VCaP (cell line): ENCODE results near the gene NOS1AP.

Experiments used
- H3K27ac ChIP-seq: fragments of 450-650 bp; 2 replicates; pipeline ENCODE4 v1.5.1; 2017
- TF ChIP-seq, protein P1 (sequence below): fragments of 450-650 bp; conservative IDR thresholded peaks from 2 replicates; pipeline ENCODE4 v1.5.1; 2017; ENCODE audit warnings: mild to moderate bottlenecking, moderate library complexity

Gene NOS1AP

DNA sequence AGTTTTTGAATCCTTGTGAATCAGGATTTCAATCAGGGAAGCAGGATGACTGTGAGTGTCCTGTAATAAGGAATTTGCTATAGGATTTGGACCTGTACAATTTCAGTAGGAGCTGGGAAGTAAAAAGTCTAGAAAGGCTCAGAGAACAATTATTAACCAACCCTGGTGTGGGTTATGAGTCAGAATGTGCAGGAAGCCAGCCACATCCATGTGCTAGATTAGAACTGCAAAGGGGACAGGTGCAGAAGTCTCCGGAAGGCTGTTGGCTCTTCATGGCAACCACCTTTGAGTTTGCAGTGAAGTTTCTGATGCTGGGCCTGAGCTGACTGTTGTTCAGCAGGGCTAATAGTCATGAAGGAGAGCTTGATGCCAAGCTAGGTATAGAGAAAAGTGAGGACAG lies 236.5 kb downstream of the NOS1AP start:
- TF ChIP-seq, protein P1, sequence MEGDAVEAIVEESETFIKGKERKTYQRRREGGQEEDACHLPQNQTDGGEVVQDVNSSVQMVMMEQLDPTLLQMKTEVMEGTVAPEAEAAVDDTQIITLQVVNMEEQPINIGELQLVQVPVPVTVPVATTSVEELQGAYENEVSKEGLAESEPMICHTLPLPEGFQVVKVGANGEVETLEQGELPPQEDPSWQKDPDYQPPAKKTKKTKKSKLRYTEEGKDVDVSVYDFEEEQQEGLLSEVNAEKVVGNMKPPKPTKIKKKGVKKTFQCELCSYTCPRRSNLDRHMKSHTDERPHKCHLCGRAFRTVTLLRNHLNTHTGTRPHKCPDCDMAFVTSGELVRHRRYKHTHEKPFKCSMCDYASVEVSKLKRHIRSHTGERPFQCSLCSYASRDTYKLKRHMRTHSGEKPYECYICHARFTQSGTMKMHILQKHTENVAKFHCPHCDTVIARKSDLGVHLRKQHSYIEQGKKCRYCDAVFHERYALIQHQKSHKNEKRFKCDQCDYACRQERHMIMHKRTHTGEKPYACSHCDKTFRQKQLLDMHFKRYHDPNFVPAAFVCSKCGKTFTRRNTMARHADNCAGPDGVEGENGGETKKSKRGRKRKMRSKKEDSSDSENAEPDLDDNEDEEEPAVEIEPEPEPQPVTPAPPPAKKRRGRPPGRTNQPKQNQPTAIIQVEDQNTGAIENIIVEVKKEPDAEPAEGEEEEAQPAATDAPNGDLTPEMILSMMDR: no peak
- no peak overlapping the region for H3K27ac ChIP-seq

DNA sequence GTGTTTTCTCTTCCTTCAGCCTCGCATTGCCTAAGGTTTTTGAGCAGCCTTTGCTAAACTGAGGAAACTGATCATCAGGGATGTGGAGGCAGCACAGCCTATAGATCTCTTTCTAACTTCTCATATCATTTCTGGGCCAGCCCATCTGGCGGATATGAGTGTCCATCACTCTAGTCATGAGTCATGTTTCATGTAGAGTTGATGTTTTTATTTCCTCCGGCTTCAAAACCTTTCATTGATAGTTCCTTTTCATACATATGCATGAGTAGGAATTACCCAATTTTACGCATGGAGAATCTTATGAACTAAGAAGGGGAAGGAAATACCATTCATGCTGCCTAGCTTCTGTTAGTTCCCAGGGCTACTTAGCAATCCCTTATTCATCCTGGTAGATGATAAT lies 240.8 kb downstream of the NOS1AP start:
- TF ChIP-seq, protein P1: no peak
- no peak overlapping the region for H3K27ac ChIP-seq

DNA sequence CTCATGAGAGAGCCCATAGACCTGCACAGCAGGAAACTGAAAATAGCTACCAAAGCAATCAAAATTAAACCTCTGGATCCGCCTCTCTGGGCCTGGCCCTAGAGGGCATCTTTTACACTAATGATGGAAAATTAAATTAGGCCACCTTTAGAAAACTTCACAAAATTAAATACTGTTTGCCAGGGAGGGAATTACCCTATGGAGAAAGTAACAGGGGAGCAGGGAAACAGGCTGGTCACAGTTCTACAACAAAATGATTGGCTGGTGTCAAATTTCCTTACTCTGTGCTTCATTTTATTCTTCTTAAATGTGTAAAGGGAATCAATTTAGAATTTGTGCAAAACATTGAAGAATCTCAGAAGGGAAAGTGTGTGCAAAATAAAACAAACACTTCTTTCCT lies 244.7 kb downstream of the NOS1AP start:
- TF ChIP-seq, protein P1: no peak
- H3K27ac ChIP-seq: no peak overlapping the region

DNA sequence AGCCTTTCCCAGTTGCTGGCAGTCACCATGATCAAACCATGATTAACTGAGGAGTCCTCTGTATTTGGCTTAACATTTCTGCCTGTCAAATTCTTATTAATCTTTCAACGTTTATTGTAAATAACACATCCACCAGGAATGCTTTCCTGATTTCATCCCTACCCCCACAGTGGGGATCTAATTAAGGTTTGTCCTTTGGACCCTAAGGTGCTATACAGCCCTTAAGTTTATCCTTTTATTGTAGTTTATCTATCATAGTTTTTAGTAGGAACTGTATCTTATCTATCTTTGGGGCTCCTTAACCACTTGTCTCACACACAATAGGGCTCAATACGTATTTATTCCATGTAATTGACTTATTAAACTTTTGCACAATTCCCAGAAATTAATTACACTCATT lies 246.2 kb downstream of the NOS1AP start:
- TF ChIP-seq, protein P1: no peak
- no peak overlapping the region for H3K27ac ChIP-seq

DNA sequence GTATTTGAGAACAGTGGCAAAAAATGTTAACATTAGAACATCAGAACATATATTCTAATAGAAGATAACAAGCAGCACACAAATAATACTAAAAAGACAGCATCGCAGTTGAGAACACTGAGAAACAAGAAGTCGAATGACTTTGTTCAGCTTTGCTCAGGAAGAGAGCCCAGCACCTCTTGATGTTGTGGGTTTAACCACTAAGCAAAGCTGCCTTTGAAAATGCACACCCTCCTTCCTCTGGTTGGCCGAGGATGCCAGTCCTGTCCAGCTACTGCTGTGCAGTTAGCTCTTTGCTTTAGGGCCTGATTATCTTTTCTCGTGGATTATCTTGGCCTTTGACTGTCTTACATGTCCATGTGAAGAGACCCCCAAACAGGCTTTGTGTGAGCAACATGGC lies 246.7 kb downstream of the NOS1AP start:
- H3K27ac ChIP-seq: no peak overlapping the region
- TF ChIP-seq, protein P1: no peak

DNA sequence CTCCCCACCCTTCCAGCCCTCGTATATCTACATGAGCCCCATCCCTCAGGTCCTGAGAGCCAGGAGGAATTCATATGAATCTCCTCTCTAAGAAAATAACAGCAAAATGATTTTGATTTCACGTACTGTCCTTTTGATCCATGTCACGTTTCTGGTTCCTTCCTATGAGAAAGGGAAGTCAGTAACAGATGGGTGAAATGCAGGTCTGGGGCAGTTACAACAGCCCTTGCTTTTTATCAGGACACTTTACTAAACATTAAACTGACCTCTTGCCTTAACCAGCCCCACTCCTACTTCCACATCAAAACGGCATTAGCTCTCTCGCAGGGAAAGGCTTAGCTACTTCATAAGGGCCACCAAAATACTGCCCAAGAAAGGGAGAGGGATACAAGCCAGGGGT lies 248.1 kb downstream of the NOS1AP start:
- no peak overlapping the region for H3K27ac ChIP-seq
- TF ChIP-seq, protein P1: no peak

DNA sequence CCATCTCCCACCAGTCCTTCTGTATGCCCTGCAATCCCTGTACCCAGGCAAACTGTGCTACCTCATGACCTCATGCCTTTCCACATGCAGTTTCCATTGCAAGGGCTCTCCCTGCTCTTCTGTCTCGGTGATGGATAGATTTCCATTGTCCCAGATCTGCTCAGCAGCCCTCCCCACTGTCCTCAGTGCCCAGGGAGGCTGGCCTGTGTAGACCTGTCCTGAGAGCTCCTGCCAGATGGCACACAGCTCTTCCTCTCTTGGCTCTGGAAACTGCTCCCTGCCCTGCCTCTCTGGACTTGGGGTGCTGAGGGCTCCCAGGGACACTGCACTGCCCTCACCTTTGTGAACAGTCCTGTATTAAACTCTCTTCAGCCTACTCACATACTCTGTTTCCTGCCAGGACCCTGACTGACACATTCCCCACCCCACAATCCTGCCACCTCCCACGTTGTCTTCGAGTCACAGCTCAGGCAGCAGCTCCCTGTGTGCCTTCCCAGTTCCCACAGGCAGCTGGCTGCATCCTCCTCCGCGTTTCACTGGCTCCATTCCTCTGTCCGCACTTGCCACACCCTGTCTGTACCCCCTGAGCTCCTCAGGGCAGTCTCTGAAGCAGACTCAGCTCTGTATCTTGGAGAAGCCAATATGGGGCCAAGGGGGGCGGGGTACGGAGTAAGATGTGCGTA lies 250.1 kb downstream of the NOS1AP start:
- TF ChIP-seq, protein P1: no peak
- no peak overlapping the region for H3K27ac ChIP-seq
